Aorta (tissue), 5 donors: ENCODE results near the gene ANGEL1. TPM values are rescaled to one million over a fixed set of nuclear protein-coding genes. Genes with fewer than 3 reads are reported as not detected.

Experiments used
- ATAC-seq: fragments of 200-7000 bp; cut with Tn5 transposase; one replicate; pipeline ENCODE4 v1.9.1; 2022; ENCODE audit warnings: moderate library complexity; ENCODE audit not compliant: low FRiP score
- DNase-seq, 2 donors: peaks; one replicate each; pipeline ENCODE4 v3.0.0-alpha.2; 2020
- H3K27ac ChIP-seq, 2 donors: one replicate each; pipeline ENCODE4 v1.5.1; 2013; ENCODE audit warnings: low read length in 2 of 2, mild to moderate bottlenecking in 2 of 2, moderate library complexity in 2 of 2, control low read depth in 1 of 2, inconsistent platforms in 1 of 2, low read depth in 1 of 2
- H3K27me3 ChIP-seq, 2 donors: one replicate each; pipeline ENCODE4 v1.6.1; 2013; ENCODE audit warnings: control low read depth in 1 of 2, low read length in 1 of 2, mild to moderate bottlenecking in 1 of 2, moderate library complexity in 1 of 2; ENCODE audit not compliant: insufficient read depth in 2 of 2, control insufficient read depth in 1 of 2
- H3K36me3 ChIP-seq, 2 donors: one replicate each; pipeline ENCODE4 v1.6.1; 2013; ENCODE audit warnings: control low read depth in 1 of 2, low read length in 1 of 2, mild to moderate bottlenecking in 1 of 2; ENCODE audit not compliant: insufficient read depth in 2 of 2, control insufficient read depth in 1 of 2
- H3K4me1 ChIP-seq, 2 donors: one replicate each; pipeline ENCODE4 v1.6.1; 2013; ENCODE audit warnings: low read length in 2 of 2, control low read depth in 1 of 2, mild to moderate bottlenecking in 1 of 2, moderate library complexity in 1 of 2; ENCODE audit not compliant: insufficient read depth in 2 of 2, control insufficient read depth in 1 of 2
- H3K4me3 ChIP-seq, 2 donors: one replicate each; pipeline ENCODE4 v1.5.1; 2013; ENCODE audit warnings: low read length in 2 of 2, control low read depth in 1 of 2, mild to moderate bottlenecking in 1 of 2
- H3K9me3 ChIP-seq: one replicate; pipeline ENCODE4 v1.6.1; 2013; ENCODE audit warnings: mild to moderate bottlenecking, low read length; ENCODE audit not compliant: control insufficient read depth
- WGBS, 2 donors: extraction: QIAGEN DNeasy Blood & Tissue Kit; methylation state at CpG; one replicate each; pipeline ENCODE4 v1.1.7; 2013; 5-methylcytosine and 5-hydroxymethylcytosine counted together
- intact Hi-C, 2 donors: fragments of 100-400 bp; cut with DNase I; formaldehyde crosslinking; loops; one replicate each; pipeline versions ENCODE4 v1.14.2 to v1.15.0; 2022
- polyA plus RNA-seq, 2 donors: library from polyadenylated mRNA; stranded (reverse); fragments of 200-250 nt; gene quantifications; one replicate each; pipeline ENCODE4 v1.2.3, GENCODE V29; 2013
- total RNA-seq, 2 donors: library from RNA; stranded (reverse); fragmentation: NEBNext Ultra II Directional; extraction: Animal tissue kit (Norgen Biotek cat#: 25700); gene quantifications; one replicate each; pipeline ENCODE4 v1.2.1, GENCODE V29; 2021
- donor health status: healthy with polysubstance abuse.
- donor health status: Bipolar disorder and iron deficiency.
- donor health status: DM: no; HTN: no; CAD: no.
- donor health status: DM: no; HTN: no; CAD: no.
- donor health status: DM: yes; HTN: yes; CAD: no.

The ANGEL1 gene
- total and polyA plus RNA-seq, 4 donors: 1.1 to 32.2 (median 13.4) TPM

GRCh38 chr14:76828339-76829012 is 15.8 kb upstream of the ANGEL1 start:
- peak overlapping the region in 1 of 2 donors; percentile 53 for H3K4me3 ChIP-seq
- peak overlapping the region in 1 of 2 donors; percentile 14 for H3K27ac ChIP-seq
- no peaks in the 10 kb centered on the region for H3K4me1 ChIP-seq
- H3K9me3 ChIP-seq: no peaks in the 10 kb centered on the region
- 51 to 55% methylated on average over 17 of the region's 17 CpGs for WGBS, 2 donors
- intact Hi-C loops: no loop called here
- DNase-seq (no peak), ATAC-seq (no peak)
- no peaks in the 10 kb centered on the region for H3K36me3 ChIP-seq
- no peaks in the 10 kb centered on the region for H3K27me3 ChIP-seq

GRCh38 chr14:76827696-76828296 is 15.1 kb upstream of the ANGEL1 start:
- Histone ChIP-seq H3K36me3 (no peaks in the 10 kb centered on the region), H3K4me1 (no peaks in the 10 kb centered on the region), H3K27me3 (no peaks in the 10 kb centered on the region), H3K4me3 (peak overlapping the region in 1 of 2 donors; percentile 53), H3K27ac (no peak overlapping the region), H3K9me3 (no peaks in the 10 kb centered on the region)
- ATAC-seq: no peak
- intact Hi-C loops: no loop called here
- WGBS, 2 donors: 28 to 38% methylated on average over 9 of the region's 9 CpGs
- DNase-seq: no peak

GRCh38 chr14:76826122-76826521 is 13.4 kb upstream of the ANGEL1 start, which contains the start of gene LRRC74A:
Gene LRRC74A, plus strand, starts transcription at chr14:76826408. Its CDS starts 290 bp downstream, at chr14:76826698.
- ATAC-seq (no peak), DNase-seq (no peak)
- Histone ChIP-seq H3K36me3 (no peaks in the 10 kb centered on the region), H3K4me1 (no peaks in the 10 kb centered on the region), H3K4me3 (no peak within 1 kb of the TSS), H3K27ac (no peak within 1 kb of the TSS), H3K9me3 (no peaks in the 10 kb centered on the region), H3K27me3 (no peaks in the 10 kb centered on the region)
- intact Hi-C loops: no loop called here
- WGBS, 2 donors: 91 to 97% methylated on average over 2 of the region's 2 CpGs

GRCh38 chr14:76820700-76821099 is 8.0 kb upstream of the ANGEL1 start:
- Histone ChIP-seq H3K4me3 (no peak overlapping the region), H3K9me3 (no peaks in the 10 kb centered on the region), H3K27me3 (no peaks in the 10 kb centered on the region), H3K4me1 (no peaks in the 10 kb centered on the region), H3K27ac (no peak overlapping the region), H3K36me3 (no peaks in the 10 kb centered on the region)
- DNase-seq (no peak), ATAC-seq (no peak)
- 82 to 87% methylated on average over 2 of the region's 2 CpGs for WGBS, 2 donors
- intact Hi-C loops: no loop called here

GRCh38 chr14:76814726-76815645 is 2.3 kb upstream of the ANGEL1 start:
- Histone ChIP-seq H3K9me3 (no peaks in the 10 kb centered on the region), H3K27me3 (no peaks in the 10 kb centered on the region), H3K36me3 (no peaks in the 10 kb centered on the region), H3K4me1 (peaks cover 0 to 3% of the 10 kb centered on the region in 2 donors), H3K4me3 (no peak overlapping the region), H3K27ac (no peak overlapping the region)
- intact Hi-C loops: loop anchor here in 1 of 2 donors (5.0 kb wide), 1 partner anchor 43 kb away; no protein-coding TSS in a partner anchor
- DNase-seq (no peak), ATAC-seq (no peak)
- WGBS, 2 donors: 14 to 20% methylated on average over 7 of the region's 7 CpGs

GRCh38 chr14:76812093-76812421 is 625 bp downstream of the ANGEL1 start:
- Histone ChIP-seq H3K9me3 (no peaks in the 10 kb centered on the region), H3K4me1 (peaks cover 0 to 3% of the 10 kb centered on the region in 2 donors), H3K4me3 (peak overlapping the region; percentile 63 to 77), H3K27me3 (no peaks in the 10 kb centered on the region), H3K27ac (no peak overlapping the region), H3K36me3 (peaks cover 0 to 5% of the 10 kb centered on the region in 2 donors)
- no peak for ATAC-seq
- intact Hi-C loops: loop anchor here in 1 of 2 donors (5.0 kb wide), 1 partner anchor 40 kb away; no protein-coding TSS in a partner anchor
- 1% methylated on average over 20 of the region's 20 CpGs for WGBS, 2 donors
- no peak for DNase-seq

- ATAC-seq (no peak), DNase-seq (no peak)
- no peaks in the 10 kb centered on the region for H3K27me3 ChIP-seq
- intact Hi-C loops: loop anchor here in 1 of 2 donors (5.0 kb wide), 1 partner anchor 39 kb away; no protein-coding TSS in a partner anchor
- peaks cover 0 to 3% of the 10 kb centered on the region in 2 donors for H3K4me1 ChIP-seq
- no peaks in the 10 kb centered on the region for H3K9me3 ChIP-seq
- peak overlapping the region in 1 of 2 donors; percentile 21 for H3K4me3 ChIP-seq
- WGBS, 2 donors: 58 to 68% methylated on average over 4 of the region's 4 CpGs
- peaks cover 0 to 5% of the 10 kb centered on the region in 2 donors for H3K36me3 ChIP-seq
- H3K27ac ChIP-seq: no peak overlapping the region
These were observed 1.1 kb downstream of the ANGEL1 start for GRCh38 chr14:76811561-76811960.

- Histone ChIP-seq H3K4me1 (peaks cover 0 to 3% of the 10 kb centered on the region in 2 donors), H3K9me3 (no peaks in the 10 kb centered on the region), H3K27me3 (no peaks in the 10 kb centered on the region), H3K36me3 (peaks cover 0 to 6% of the 10 kb centered on the region in 2 donors), H3K4me3 (peak overlapping the region in 1 of 2 donors; percentile 9), H3K27ac (no peak overlapping the region)
- WGBS, 2 donors: 7 to 10% methylated on average over 9 of the region's 9 CpGs
- ATAC-seq: no peak
- intact Hi-C loops: loop anchor here in 1 of 2 donors (5.0 kb wide), 1 partner anchor 39 kb away; no protein-coding TSS in a partner anchor
- no peak for DNase-seq
These were observed 1.7 kb downstream of the ANGEL1 start for GRCh38 chr14:76810953-76811400.
